GM23338 (cell line): Measurements from ENCODE around the gene P2RY6. TPM values are rescaled to one million over a fixed set of nuclear protein-coding genes. Genes with fewer than 3 reads are reported as not detected.

Source experiments
- ATAC-seq: fragments of 200-7000 bp; cut with Tn5 transposase; 3 replicates; pipeline ENCODE4 v1.9.1; 2020
- DNase-seq: peaks from one replicate; pipeline ENCODE4 v3.0.0-alpha.2; 2015; ENCODE audit warnings: low spot score
- H2AFZ ChIP-seq: fragments of 200-600 bp; sonication (generic); 2 replicates; pipeline ENCODE4 v1.8.0; 2016; ENCODE audit warnings: antibody characterized with exemption, mild to moderate bottlenecking, moderate library complexity
- H3F3A ChIP-seq: fragments of 200-600 bp; sonication (generic); replicated peaks from 2 replicates; pipeline ENCODE4 v1.8.0; 2017; ENCODE audit warnings: antibody characterized with exemption, mixed run types, low read depth
- H3K27ac ChIP-seq: fragments of 200-600 bp; sonication (generic); 2 replicates; pipeline ENCODE4 v1.6.1; 2016; ENCODE audit warnings: low read depth
- H3K27me3 ChIP-seq: fragments of 200-600 bp; sonication (generic); 2 replicates; pipeline ENCODE4 v1.8.0; 2016; ENCODE audit warnings: mild to moderate bottlenecking, mixed run types, moderate library complexity; ENCODE audit not compliant: insufficient read depth
- H3K36me3 ChIP-seq: fragments of 200-600 bp; sonication (generic); 2 replicates; pipeline ENCODE4 v1.8.0; 2016; ENCODE audit warnings: mild to moderate bottlenecking; ENCODE audit not compliant: insufficient read depth
- H3K4me1 ChIP-seq: fragments of 200-600 bp; sonication (generic); 2 replicates; pipeline ENCODE4 v1.8.0; 2016; ENCODE audit warnings: mild to moderate bottlenecking, moderate library complexity; ENCODE audit not compliant: insufficient read depth
- H3K4me2 ChIP-seq: fragments of 200-600 bp; sonication (generic); 2 replicates; pipeline ENCODE4 v1.7.1; 2017; ENCODE audit warnings: mixed run types
- H3K4me3 ChIP-seq: fragments of 200-600 bp; sonication (generic); 2 replicates; pipeline ENCODE4 v1.6.1; 2016; ENCODE audit warnings: mixed run types
- H3K79me2 ChIP-seq: fragments of 200-600 bp; sonication (generic); replicated peaks from 2 replicates; pipeline ENCODE4 v1.8.0; 2017; ENCODE audit warnings: mild to moderate bottlenecking; ENCODE audit not compliant: insufficient read depth
- H3K9me2 ChIP-seq: fragments of 200-600 bp; sonication (generic); 2 replicates; pipeline ENCODE4 v1.8.0; 2017; ENCODE audit not compliant: insufficient read depth
- H4K20me1 ChIP-seq: fragments of 200-600 bp; sonication (generic); replicated peaks from 2 replicates; pipeline ENCODE4 v1.8.0; 2017; ENCODE audit warnings: mild to moderate bottlenecking; ENCODE audit not compliant: insufficient read depth
- H3K27ac Mint-ChIP-seq: 2 replicates; pipeline ENCODE4 v1.8.0; 2020; ENCODE audit warnings: inconsistent platforms, mild to moderate bottlenecking, moderate library complexity, mixed read lengths
- H3K27me3 Mint-ChIP-seq: 3 replicates; pipeline ENCODE4 v1.8.0; 2022; ENCODE audit warnings: low read depth, mild to moderate bottlenecking, moderate library complexity, mixed read lengths, inconsistent platforms; ENCODE audit not compliant: insufficient read depth, poor library complexity
- H3K36me3 Mint-ChIP-seq: 3 replicates; pipeline ENCODE4 v1.8.0; 2021; ENCODE audit warnings: low read depth, mild to moderate bottlenecking, inconsistent platforms, moderate library complexity, mixed read lengths
- H3K4me1 Mint-ChIP-seq: 3 replicates; pipeline ENCODE4 v1.8.0; 2020; ENCODE audit warnings: mild to moderate bottlenecking, inconsistent platforms, mixed read lengths
- H3K4me3 Mint-ChIP-seq: 3 replicates; pipeline ENCODE4 v1.8.0; 2021; ENCODE audit warnings: moderate library complexity, mild to moderate bottlenecking, inconsistent platforms, mixed read lengths
- H3K9me3 Mint-ChIP-seq: 3 replicates; pipeline ENCODE4 v1.8.0; 2020; ENCODE audit warnings: moderate library complexity, mild to moderate bottlenecking, inconsistent platforms, mixed read lengths
- CREB1 ChIP-seq: fragments of 250-450 bp; sonication (Bioruptor Pico); IDR thresholded peaks from 2 replicates; pipeline ENCODE4 v1.5.0; 2020; ENCODE audit warnings: low read depth, mild to moderate bottlenecking, moderate library complexity
- CTCF ChIP-seq, 2 experiments: fragments of 200-600 bp in 1 of 2; sonication (generic) in 1 of 2; conservative IDR thresholded peaks; 2 replicates each; pipeline versions ENCODE4 v1.5.1 to v1.6.1; 2016 to 2017; ENCODE audit warnings: antibody characterized with exemption in 2 of 2, low read depth in 2 of 2, mild to moderate bottlenecking in 2 of 2, moderate library complexity in 1 of 2
- EZH2 ChIP-seq: fragments of 200-600 bp; sonication (generic); IDR thresholded peaks from one replicate; pipeline ENCODE4 v1.8.0; 2017; ENCODE audit warnings: antibody characterized with exemption, mild to moderate bottlenecking, low read depth; ENCODE audit not compliant: unreplicated experiment
- EZH2phosphoT487 ChIP-seq: fragments of 200-600 bp; sonication (generic); IDR thresholded peaks from one replicate; pipeline ENCODE4 v1.8.1; 2018; ENCODE audit warnings: antibody characterized with exemption; ENCODE audit not compliant: unreplicated experiment
- JUNB ChIP-seq: IDR thresholded peaks from one replicate; pipeline ENCODE4 v1.6.1; 2016; ENCODE audit warnings: antibody characterized with exemption; ENCODE audit not compliant: unreplicated experiment
- NANOG ChIP-seq: IDR thresholded peaks from 2 replicates; pipeline ENCODE4 v1.6.1; 2016; ENCODE audit warnings: antibody characterized with exemption, borderline replicate concordance
- POLR2AphosphoS5 ChIP-seq: IDR thresholded peaks from 2 replicates; pipeline ENCODE4 v1.6.1; 2016; ENCODE audit warnings: antibody characterized with exemption, low read depth
- REST ChIP-seq: IDR thresholded peaks from one replicate; pipeline ENCODE4 v1.6.1; 2018; ENCODE audit warnings: antibody characterized with exemption; ENCODE audit not compliant: unreplicated experiment
- ZNF114 ChIP-seq: fragments of 250-450 bp; sonication (Bioruptor Pico); IDR thresholded peaks from 2 replicates; pipeline ENCODE4 v1.5.0; 2020; ENCODE audit warnings: mild to moderate bottlenecking, moderate library complexity
- ZNF331 ChIP-seq: fragments of 250-450 bp; sonication (Bioruptor Pico); IDR thresholded peaks from 2 replicates; pipeline ENCODE4 v1.5.0; 2020; ENCODE audit warnings: low read depth, mild to moderate bottlenecking, moderate library complexity
- ZNF462 ChIP-seq: fragments of 250-450 bp; sonication (Bioruptor Pico); IDR thresholded peaks from 2 replicates; pipeline ENCODE4 v1.5.0; 2020; ENCODE audit warnings: mild to moderate bottlenecking, moderate library complexity
- polyA plus RNA-seq: library from polyadenylated mRNA; unstranded; fragments of >200 nt; fragmentation: Nextera tagmentation; extraction: Ambion mirVana; gene quantifications from 2 replicates; pipeline ENCODE4 v1.2.1, GENCODE V29; 2016
- total RNA-seq: library from RNA; depleted of rRNA; stranded (reverse); fragments of >200 nt; shearing (Covaris generic); gene quantifications from 2 replicates; pipeline ENCODE4 v1.2.3, GENCODE V29; 2014

The P2RY6 gene
- total and polyA plus RNA-seq, 2 experiments from 2014 or later, result not detected

GRCh38 chr11:73312036-73312435, 39.9 kb downstream of the P2RY6 start (continued):
- TF ChIP-seq CTCF (conservative IDR thresholded peaks at IDR 0.05; ENCODE audit: low read depth in 2 of 2) (no peak), REST (no peak), EZH2phosphoT487 (no peak)

GRCh38 chr11:73312851-73313327, 40.8 kb downstream of the P2RY6 start:
- no peaks in the 10 kb centered on the region for H3K36me3 ChIP-seq
- H3K79me2 ChIP-seq, result 0 out of 2 replicates have a peak, but pooled peaks cover 8% of the 10 kb centered on the region
- Mint-ChIP-seq H3K4me1 (peaks cover 28% of the 10 kb centered on the region), H3K4me3 (no peak overlapping the region), H3K27me3 (peaks cover 25% of the 10 kb centered on the region), H3K36me3 (peaks cover 4% of the 10 kb centered on the region), H3K9me3 (no peaks in the 10 kb centered on the region), H3K27ac (no peak overlapping the region)
- DNase-seq (no peak), ATAC-seq (no peak)
- TF ChIP-seq ZNF462 (no peak), CTCF (conservative IDR thresholded peaks at IDR 0.05; ENCODE audit: low read depth in 2 of 2) (no peak), EZH2 (no peak), ZNF331 (CRISPR knock-in tag) (no peak), POLR2AphosphoS5 (no peak), JUNB (no peak), ZNF114 (no peak), NANOG (no peak), CREB1 (CRISPR knock-in tag) (no peak)
- no peak overlapping the region for H3K4me2 ChIP-seq
- H3K9me2 ChIP-seq, result no peaks in the 10 kb centered on the region
- H4K20me1 ChIP-seq, result peaks cover 23% of the 10 kb centered on the region
- no peaks in the 10 kb centered on the region for H3F3A ChIP-seq
- H3K27ac ChIP-seq, result no peak overlapping the region
- no peak overlapping the region for H3K4me3 ChIP-seq
- peaks cover 15% of the 10 kb centered on the region for H3K27me3 ChIP-seq
- H2AFZ ChIP-seq, result no peak overlapping the region
- peaks cover 3% of the 10 kb centered on the region; the same call in 1 of the 2 replicates for H3K4me1 ChIP-seq
